Spleen (tissue), 7 donors: ENCODE data around the gene ADCY1.

Experiments used
- CTCF ChIP-seq, 11 experiments: fragments of 200-600 bp in 7 of 11; fragments of 450-650 bp in 4 of 11; sonication (generic) in 4 of 11; IDR thresholded peaks in 8 of 11; conservative IDR thresholded peaks in 3 of 11; 1 replicate in 7 of 11; 2 replicates in 4 of 11; pipeline versions ENCODE4 v1.4.0 to v1.8.0; 2016 to 2021; ENCODE audit warnings: antibody characterized with exemption in 11 of 11, inconsistent platforms in 4 of 11, mild to moderate bottlenecking in 1 of 11
- POLR2A ChIP-seq, 3 donors: fragments of 450-650 bp; IDR thresholded peaks; one replicate each; pipeline ENCODE4 v1.5.1; 2017; ENCODE audit warnings: antibody characterized with exemption in 3 of 3, mild to moderate bottlenecking in 1 of 3
- donor health status: DM: no; HTN: no; CAD: no; lungs with moderate emphysema.
- donor health status: DM: no; HTN: no; CAD: no.
- donor health status: DM: no; HTN: no; CAD: no.

GRCh38 chr7:45601816-45602540 is 27.8 kb downstream of the ADCY1 start:
- TF ChIP-seq CTCF (IDR thresholded peaks at IDR 0.05 in 8 of 11, conservative IDR thresholded peaks at IDR 0.05 in 3 of 11) (no peak), POLR2A (IDR thresholded peaks at IDR 0.05) (no peak)
